Activated T-cell treated with anti-CD3 and anti-CD28 coated beads for 4 hours (primary cell): ENCODE data around the gene DCAF4L1.

Experiments
- DNase-seq: peaks from one replicate; pipeline ENCODE4 v3.0.0-alpha.2; 2020

DCAF4L1 gene, protein sequence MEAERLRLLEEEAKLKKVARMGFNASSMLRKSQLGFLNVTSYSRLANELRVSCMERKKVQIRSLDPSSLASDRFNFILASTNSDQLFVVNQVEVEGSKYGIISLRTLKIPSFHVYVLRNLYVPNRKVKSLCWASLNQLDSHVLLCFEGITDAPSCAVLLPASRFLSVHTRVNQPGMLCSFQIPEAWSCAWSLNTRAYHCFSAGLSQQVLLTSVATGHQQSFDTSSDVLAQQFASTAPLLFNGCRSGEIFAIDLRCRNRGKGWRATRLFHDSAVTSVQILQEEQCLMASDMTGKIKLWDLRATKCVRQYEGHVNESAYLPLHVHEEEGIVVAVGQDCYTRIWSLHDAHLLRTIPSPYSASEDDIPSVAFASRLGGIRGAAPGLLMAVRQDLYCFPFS

GRCh38 chr4:41981456-41981855 is at the start of gene DCAF4L1:
DCAF4L1 (plus strand) TSS chr4:41981756; CDS start chr4:41981793, 37 bp downstream.
- DNase-seq, result no peak

GRCh38 chr4:41932988-41933387 is 48.6 kb upstream of the DCAF4L1 start:
- no peak for DNase-seq

- no peak for DNase-seq
Observed at GRCh38 chr4:41933997-41934503, 47.5 kb upstream of the DCAF4L1 start.

GRCh38 chr4:41934514-41934900 is 47.0 kb upstream of the DCAF4L1 start:
- no peak for DNase-seq

DNA sequence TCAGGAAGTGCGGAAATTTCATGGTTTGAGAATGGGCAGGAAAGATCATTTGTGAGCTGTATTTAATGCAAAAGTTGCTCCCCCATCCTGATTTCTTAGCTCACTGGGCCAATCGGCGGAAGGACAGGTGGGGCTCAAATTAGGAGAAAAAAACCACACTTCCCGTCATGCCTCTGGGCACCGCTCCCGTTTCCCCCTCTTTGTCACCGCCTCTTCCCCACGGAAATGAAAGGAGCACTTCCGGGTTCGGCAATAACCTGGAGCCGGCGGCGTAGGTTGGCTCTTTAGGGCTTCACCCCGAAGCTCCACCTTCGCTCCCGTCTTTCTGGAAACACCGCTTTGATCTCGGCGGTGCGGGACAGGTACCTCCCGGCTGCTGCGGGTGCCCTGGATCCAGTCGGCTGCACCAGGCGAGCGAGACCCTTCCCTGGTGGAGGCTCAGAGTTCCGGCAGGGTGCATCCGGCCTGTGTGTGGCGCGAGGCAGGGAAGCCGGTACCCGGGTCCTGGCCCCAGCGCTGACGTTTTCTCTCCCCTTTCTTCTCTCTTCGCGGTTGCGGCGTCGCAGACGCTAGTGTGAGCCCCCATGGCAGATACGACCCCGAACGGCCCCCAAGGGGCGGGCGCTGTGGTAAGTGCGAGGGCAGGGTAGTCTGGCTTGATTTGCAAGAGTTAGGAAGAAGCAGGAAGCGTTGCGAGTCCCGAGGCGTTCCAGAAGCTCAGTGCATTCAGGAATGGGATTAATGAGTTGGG is 46.5 kb upstream of the DCAF4L1 start, which contains the start of gene TMEM33:
TMEM33 (plus strand) TSS at position 529 of the 751 bp plus-strand sequence; CDS start at position 585, 56 bp downstream.
- peak; percentile 65 for DNase-seq

- DNase-seq, result peak; percentile 19
Observed at GRCh38 chr4:41935652-41936021, 45.9 kb upstream of the DCAF4L1 start.

DNA sequence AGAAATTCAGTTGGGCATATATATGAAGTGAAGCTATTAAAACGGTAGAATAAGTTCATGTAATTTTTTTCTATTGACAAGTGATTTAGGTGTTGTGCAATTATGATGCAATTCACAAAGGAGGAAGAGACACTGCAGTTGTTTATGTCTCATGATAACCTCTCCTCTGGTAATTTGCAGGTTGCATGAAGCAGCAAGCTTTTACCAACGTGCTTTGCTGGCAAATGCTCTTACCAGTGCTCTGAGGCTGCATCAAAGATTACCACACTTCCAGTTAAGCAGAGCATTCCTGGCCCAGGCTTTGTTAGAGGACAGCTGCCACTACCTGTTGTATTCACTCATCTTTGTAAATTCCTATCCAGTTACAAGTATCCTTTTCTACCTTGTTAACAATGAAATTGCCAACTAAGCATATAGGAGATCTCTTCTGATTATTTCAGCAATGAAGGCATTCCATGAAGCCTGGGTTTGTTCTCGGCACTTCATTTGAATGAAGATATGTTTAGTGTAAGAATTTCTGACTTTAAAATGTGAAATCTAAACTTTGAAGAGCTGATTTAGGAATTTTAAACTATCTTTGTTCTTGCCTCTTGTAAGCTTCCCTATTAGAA is 42.4 kb upstream of the DCAF4L1 start:
- DNase-seq, result no peak

DNA sequence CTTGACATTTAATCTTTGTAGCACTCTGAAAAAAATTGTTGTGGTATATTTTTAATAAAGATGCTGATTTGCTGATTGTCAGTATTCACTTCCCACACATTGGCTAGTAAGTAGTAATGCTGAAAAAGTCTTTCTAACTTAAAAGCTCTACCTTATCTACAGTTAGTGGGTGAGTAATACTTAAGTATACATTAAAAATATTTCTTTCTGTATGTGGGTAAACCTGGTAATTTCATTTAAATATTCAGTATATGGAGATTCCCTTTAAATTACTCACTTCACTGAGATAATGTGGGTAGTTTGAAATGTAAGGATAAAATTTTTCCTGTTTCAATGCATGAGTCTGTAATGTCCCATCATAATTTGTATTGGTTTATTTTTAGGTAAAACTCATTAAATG is 40.7 kb upstream of the DCAF4L1 start:
- no peak for DNase-seq

- no peak for DNase-seq
Observed at GRCh38 chr4:41943506-41943905, 38.0 kb upstream of the DCAF4L1 start.

GRCh38 chr4:41944089-41944488 is 37.5 kb upstream of the DCAF4L1 start:
- no peak for DNase-seq

GRCh38 chr4:41949531-41949930 is 32.0 kb upstream of the DCAF4L1 start:
- DNase-seq, result no peak

- no peak for DNase-seq
Observed at GRCh38 chr4:41957634-41958033, 23.9 kb upstream of the DCAF4L1 start.

- DNase-seq, result no peak
Observed at GRCh38 chr4:41963105-41963504, 18.5 kb upstream of the DCAF4L1 start.

- no peak for DNase-seq
Observed at GRCh38 chr4:41964401-41964800, 17.2 kb upstream of the DCAF4L1 start.

DNA sequence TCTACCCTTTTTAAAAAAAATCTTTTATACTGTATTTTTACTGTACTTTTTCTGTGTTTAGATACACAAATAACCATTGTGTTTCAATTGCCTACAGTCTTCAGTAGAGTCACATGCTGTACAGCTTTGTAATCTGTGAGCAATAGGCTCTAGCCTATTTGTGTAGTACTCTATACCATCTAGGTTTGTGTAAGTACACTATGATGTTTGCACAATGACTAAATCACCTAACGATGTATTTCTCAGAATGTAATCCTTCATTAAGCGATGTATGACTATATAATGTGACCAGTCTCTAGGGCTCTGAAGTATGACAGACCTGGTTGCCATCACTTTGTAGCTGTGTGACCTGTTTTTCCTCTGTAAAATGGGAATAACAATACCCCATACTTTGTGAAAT is 14.2 kb upstream of the DCAF4L1 start:
- no peak for DNase-seq

DNA sequence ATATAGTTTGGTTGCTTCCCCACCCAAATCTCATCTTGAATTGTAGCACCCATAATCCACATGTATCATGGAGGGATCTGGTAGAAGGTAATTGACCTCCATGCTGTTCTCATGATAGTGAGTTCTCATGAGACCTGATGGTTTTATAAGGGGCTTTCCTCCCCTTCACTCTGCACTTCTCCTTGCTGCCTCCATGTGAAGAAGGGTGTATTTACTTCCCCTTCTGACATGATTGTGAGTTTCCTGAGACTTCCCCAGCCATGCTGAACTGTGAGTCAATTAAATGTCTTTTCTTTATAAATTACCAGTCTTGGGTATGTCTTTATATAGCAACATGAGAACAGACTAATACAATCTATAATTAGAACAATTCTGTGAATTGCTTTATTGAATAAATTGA is 11.9 kb upstream of the DCAF4L1 start:
- DNase-seq, result no peak

DNA sequence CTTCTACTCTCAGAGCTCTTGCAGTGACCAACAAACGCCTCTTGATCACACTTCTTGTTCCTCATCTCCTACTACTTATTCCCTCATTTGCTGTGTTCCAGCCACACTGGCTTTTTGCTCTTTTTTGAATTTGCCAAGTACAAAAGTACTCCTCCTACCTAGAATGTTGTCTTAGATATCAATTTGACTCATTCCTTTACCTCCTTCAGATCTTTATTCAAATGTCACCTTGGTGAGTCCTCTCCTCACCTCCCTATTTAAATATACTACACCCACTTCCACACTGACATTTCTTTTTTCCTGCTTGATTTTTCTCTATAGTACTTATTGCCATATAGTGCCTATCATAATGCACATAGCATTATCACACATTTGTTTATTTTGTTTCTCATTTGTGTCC is 6.2 kb upstream of the DCAF4L1 start:
- DNase-seq, result no peak

GRCh38 chr4:41976775-41977516 is 4.6 kb upstream of the DCAF4L1 start:
- no peak for DNase-seq

DNA sequence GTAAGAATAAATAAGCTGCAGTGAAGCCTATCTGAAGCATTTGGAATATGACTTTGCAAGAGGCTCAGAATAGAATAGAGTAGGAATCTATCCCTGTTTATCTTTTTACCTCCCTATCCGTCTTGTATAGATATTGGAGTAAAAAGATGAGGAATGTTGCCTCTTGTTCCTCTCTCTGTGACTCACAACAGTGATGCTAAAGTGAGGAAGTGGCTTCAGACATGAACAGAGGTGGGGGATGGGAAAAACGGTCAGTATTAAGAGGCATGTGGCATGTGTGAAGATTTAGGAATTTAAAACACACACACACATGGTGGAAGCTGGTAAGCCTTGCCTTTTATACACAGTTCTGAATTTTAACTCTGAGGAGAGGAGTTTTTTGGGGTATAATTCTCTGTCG is 3.8 kb upstream of the DCAF4L1 start:
- DNase-seq, result no peak

DNA sequence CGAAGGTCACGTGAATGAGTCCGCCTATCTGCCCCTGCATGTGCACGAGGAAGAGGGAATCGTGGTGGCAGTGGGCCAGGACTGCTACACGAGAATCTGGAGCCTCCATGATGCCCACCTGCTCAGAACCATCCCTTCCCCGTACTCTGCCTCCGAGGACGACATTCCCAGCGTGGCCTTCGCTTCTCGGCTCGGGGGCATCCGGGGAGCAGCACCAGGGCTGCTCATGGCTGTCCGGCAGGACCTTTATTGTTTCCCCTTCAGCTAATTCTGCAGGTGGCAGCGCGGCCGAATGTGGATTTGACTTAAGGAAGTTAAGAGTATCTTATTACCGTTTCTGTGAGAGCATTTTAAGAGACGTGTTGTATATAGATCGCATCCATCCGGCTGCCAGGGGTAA is 1.2 kb downstream of the DCAF4L1 start:
- no peak for DNase-seq

- no peak for DNase-seq
Observed at GRCh38 chr4:41985151-41985550, 3.6 kb downstream of the DCAF4L1 start.

DNA sequence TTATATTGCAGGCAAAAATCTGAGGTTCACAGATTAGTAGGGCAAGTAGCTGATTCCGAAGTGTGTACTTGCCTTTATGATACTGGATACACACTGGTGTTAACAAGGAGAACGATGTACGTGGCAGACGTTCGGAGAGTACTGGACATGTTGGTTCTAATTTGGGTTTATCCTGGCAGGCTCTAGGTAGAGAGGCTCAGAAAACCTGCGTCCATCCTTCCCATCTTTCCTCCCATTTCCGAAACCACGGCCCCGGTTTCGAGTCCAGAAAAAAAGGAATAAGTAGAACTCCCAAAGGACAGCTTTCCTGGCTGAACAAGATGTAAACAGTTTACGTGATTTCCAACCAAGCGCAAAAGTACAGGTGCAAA is 8.4 kb downstream of the DCAF4L1 start:
- DNase-seq, result no peak
